Neural cell (in vitro differentiated cells): ENCODE measurements around the gene ACTR10. TPM values are rescaled to one million over a fixed set of nuclear protein-coding genes. Genes with fewer than 3 reads are reported as not detected.

Source experiments
- H2AFZ ChIP-seq: fragments of 200-600, 300-800 bp; sonication (generic), shearing (Covaris generic); 2 replicates; pipeline ENCODE4 v1.6.0; 2014; ENCODE audit warnings: low read depth, mild to moderate bottlenecking, antibody characterized with exemption, low read length, moderate library complexity
- H3F3A ChIP-seq: fragments of 200-600 bp; shearing (Covaris generic); 2 replicates; pipeline ENCODE4 v1.6.1; 2016; ENCODE audit warnings: mild to moderate bottlenecking, moderate library complexity, mixed read lengths, antibody characterized with exemption, low read length; ENCODE audit not compliant: insufficient read depth, poor library complexity, severe bottlenecking
- H3K27ac ChIP-seq: fragments of 200-600, 300-800 bp; sonication (generic), shearing (Covaris generic); 2 replicates; pipeline ENCODE4 v1.5.1; 2014; ENCODE audit warnings: mild to moderate bottlenecking, low read length, moderate library complexity
- H3K27me3 ChIP-seq: fragments of 300-800, 200-600 bp; sonication (generic), shearing (Covaris generic); 2 replicates; pipeline ENCODE4 v1.6.0; 2014; ENCODE audit warnings: mild to moderate bottlenecking, low read depth, low read length, moderate library complexity; ENCODE audit not compliant: insufficient read depth
- H3K36me3 ChIP-seq: fragments of 300-800, 200-600 bp; sonication (generic), shearing (Covaris generic); 2 replicates; pipeline ENCODE4 v1.5.1; 2014; ENCODE audit warnings: mild to moderate bottlenecking, antibody characterized with exemption, low read length, moderate library complexity; ENCODE audit not compliant: insufficient read depth
- H3K4me2 ChIP-seq: fragments of 300-800, 200-600 bp; sonication (generic), shearing (Covaris generic); 2 replicates; pipeline ENCODE4 v1.6.0; 2014; ENCODE audit warnings: mild to moderate bottlenecking, low read length
- H3K4me3 ChIP-seq: fragments of 300-800, 200-600 bp; sonication (generic), shearing (Covaris generic); 2 replicates; pipeline ENCODE4 v1.5.1; 2014; ENCODE audit warnings: mild to moderate bottlenecking, low read length, moderate library complexity
- H3K79me2 ChIP-seq: fragments of 200-600 bp; shearing (Covaris generic); replicated peaks from 2 replicates; pipeline ENCODE4 v1.6.0; 2014; ENCODE audit warnings: mild to moderate bottlenecking, low read length, moderate library complexity; ENCODE audit not compliant: insufficient read depth
- H3K9ac ChIP-seq: fragments of 300-800, 200-600 bp; sonication (generic), shearing (Covaris generic); 2 replicates; pipeline ENCODE4 v1.6.1; 2016; ENCODE audit warnings: mild to moderate bottlenecking, low read length, mixed read lengths
- H3K9me2 ChIP-seq: fragments of 200-600 bp; shearing (Covaris generic); 2 replicates; pipeline ENCODE4 v1.6.1; 2016; ENCODE audit warnings: mild to moderate bottlenecking, low read length, mixed read lengths; ENCODE audit not compliant: insufficient read depth
- H3K9me3 ChIP-seq: fragments of 200-600, 300-800 bp; sonication (generic), shearing (Covaris generic); 2 replicates; pipeline ENCODE4 v1.6.1; 2016; ENCODE audit warnings: mild to moderate bottlenecking, mixed run types, low read length, moderate library complexity, mixed read lengths
- H4K20me1 ChIP-seq: fragments of 200-600 bp; shearing (Covaris generic); 2 replicates; pipeline ENCODE4 v1.6.1; 2016; ENCODE audit warnings: mild to moderate bottlenecking, mixed run types; ENCODE audit not compliant: insufficient read depth
- EP300 ChIP-seq: fragments of 450-650 bp; conservative IDR thresholded peaks from 2 replicates; pipeline ENCODE4 v1.6.1; 2014; ENCODE audit warnings: antibody characterized with exemption, mild to moderate bottlenecking, moderate library complexity; ENCODE audit not compliant: poor library complexity, severe bottlenecking
- EZH2 ChIP-seq: fragments of 200-600, 300-800 bp; shearing (Covaris generic), sonication (generic); IDR thresholded peaks from 2 replicates; pipeline ENCODE4 v1.6.1; 2014; ENCODE audit warnings: antibody characterized with exemption, low read length, borderline replicate concordance, mild to moderate bottlenecking; ENCODE audit not compliant: insufficient read depth, poor library complexity, severe bottlenecking
- MXI1 ChIP-seq: fragments of 450-650 bp; conservative IDR thresholded peaks from 2 replicates; pipeline ENCODE4 v1.6.1; 2014; ENCODE audit warnings: antibody characterized with exemption, mild to moderate bottlenecking; ENCODE audit not compliant: poor library complexity, severe bottlenecking
- POLR2AphosphoS5 ChIP-seq: IDR thresholded peaks from 2 replicates; pipeline ENCODE4 v1.6.1; 2012
- RAD21 ChIP-seq: fragments of 450-650 bp; conservative IDR thresholded peaks from 2 replicates; pipeline ENCODE4 v1.6.1; 2014; ENCODE audit warnings: antibody characterized with exemption, mild to moderate bottlenecking, moderate library complexity
- SMC3 ChIP-seq: fragments of 450-650 bp; conservative IDR thresholded peaks from 2 replicates; pipeline ENCODE4 v1.6.1; 2014; ENCODE audit warnings: antibody characterized with exemption, mild to moderate bottlenecking, moderate library complexity; ENCODE audit not compliant: poor library complexity
- TAF1 ChIP-seq: IDR thresholded peaks from 2 replicates; pipeline ENCODE4 v1.6.1; 2012; ENCODE audit warnings: low read depth
- polyA plus RNA-seq: library from polyadenylated mRNA; depleted of rRNA; stranded (reverse); fragments of >200 nt; gene quantifications from 2 replicates; pipeline ENCODE4 v1.2.3, GENCODE V29; 2014
- TF ChIP-seq, protein P1 (sequence below): fragments of 450-650 bp; IDR thresholded peaks from 2 replicates; pipeline ENCODE4 v1.5.1; 2014; ENCODE audit warnings: antibody characterized with exemption, mild to moderate bottlenecking, moderate library complexity; ENCODE audit not compliant: poor library complexity, severe bottlenecking
- TF ChIP-seq, protein P2 (sequence below): IDR thresholded peaks from 2 replicates; pipeline ENCODE4 v1.6.1; 2012; ENCODE audit warnings: borderline replicate concordance

Gene ACTR10
- polyA plus RNA-seq, 1 donor from 2014 or later, result 401 TPM

DNA sequence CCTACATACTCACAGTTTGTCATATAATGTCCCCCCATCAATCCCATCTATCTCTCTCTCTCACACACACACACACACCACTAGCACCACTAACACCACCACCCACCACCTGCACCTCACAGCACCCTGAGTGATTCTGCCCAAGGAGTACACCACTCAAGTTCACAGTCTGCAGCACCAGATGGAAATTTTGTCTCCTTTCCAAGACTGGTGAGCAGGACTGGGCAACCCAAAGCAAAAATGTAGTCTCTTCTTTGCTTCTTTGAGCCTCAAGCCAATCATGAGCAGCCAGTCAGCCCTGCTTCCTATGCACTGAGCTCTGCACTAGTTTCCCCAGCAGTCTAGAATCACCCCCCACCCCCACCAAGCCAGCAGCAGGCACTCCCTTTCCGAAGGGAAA lies 32.9 kb upstream of the ACTR10 start:
- Histone ChIP-seq H3K9me2 (no peaks in the 10 kb centered on the region), H3F3A (no peaks in the 10 kb centered on the region), H3K4me3 (no peak overlapping the region), H3K9me3 (no peaks in the 10 kb centered on the region), H3K27me3 (no peaks in the 10 kb centered on the region), H3K9ac (no peak overlapping the region), H3K4me2 (no peak overlapping the region), H4K20me1 (no peaks in the 10 kb centered on the region), H3K27ac (no peak overlapping the region), H3K79me2 (no peaks in the 10 kb centered on the region), H2AFZ (no peak overlapping the region), H3K36me3 (no peaks in the 10 kb centered on the region)
- TF ChIP-seq EZH2 (no peak), SMC3 (no peak), MXI1 (no peak), TAF1 (no peak), EP300 (no peak), RAD21 (no peak), POLR2AphosphoS5 (no peak)
- TF ChIP-seq, protein P1, sequence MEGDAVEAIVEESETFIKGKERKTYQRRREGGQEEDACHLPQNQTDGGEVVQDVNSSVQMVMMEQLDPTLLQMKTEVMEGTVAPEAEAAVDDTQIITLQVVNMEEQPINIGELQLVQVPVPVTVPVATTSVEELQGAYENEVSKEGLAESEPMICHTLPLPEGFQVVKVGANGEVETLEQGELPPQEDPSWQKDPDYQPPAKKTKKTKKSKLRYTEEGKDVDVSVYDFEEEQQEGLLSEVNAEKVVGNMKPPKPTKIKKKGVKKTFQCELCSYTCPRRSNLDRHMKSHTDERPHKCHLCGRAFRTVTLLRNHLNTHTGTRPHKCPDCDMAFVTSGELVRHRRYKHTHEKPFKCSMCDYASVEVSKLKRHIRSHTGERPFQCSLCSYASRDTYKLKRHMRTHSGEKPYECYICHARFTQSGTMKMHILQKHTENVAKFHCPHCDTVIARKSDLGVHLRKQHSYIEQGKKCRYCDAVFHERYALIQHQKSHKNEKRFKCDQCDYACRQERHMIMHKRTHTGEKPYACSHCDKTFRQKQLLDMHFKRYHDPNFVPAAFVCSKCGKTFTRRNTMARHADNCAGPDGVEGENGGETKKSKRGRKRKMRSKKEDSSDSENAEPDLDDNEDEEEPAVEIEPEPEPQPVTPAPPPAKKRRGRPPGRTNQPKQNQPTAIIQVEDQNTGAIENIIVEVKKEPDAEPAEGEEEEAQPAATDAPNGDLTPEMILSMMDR, result no peak
- TF ChIP-seq, protein P2, sequence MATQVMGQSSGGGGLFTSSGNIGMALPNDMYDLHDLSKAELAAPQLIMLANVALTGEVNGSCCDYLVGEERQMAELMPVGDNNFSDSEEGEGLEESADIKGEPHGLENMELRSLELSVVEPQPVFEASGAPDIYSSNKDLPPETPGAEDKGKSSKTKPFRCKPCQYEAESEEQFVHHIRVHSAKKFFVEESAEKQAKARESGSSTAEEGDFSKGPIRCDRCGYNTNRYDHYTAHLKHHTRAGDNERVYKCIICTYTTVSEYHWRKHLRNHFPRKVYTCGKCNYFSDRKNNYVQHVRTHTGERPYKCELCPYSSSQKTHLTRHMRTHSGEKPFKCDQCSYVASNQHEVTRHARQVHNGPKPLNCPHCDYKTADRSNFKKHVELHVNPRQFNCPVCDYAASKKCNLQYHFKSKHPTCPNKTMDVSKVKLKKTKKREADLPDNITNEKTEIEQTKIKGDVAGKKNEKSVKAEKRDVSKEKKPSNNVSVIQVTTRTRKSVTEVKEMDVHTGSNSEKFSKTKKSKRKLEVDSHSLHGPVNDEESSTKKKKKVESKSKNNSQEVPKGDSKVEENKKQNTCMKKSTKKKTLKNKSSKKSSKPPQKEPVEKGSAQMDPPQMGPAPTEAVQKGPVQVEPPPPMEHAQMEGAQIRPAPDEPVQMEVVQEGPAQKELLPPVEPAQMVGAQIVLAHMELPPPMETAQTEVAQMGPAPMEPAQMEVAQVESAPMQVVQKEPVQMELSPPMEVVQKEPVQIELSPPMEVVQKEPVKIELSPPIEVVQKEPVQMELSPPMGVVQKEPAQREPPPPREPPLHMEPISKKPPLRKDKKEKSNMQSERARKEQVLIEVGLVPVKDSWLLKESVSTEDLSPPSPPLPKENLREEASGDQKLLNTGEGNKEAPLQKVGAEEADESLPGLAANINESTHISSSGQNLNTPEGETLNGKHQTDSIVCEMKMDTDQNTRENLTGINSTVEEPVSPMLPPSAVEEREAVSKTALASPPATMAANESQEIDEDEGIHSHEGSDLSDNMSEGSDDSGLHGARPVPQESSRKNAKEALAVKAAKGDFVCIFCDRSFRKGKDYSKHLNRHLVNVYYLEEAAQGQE, result no peak

DNA sequence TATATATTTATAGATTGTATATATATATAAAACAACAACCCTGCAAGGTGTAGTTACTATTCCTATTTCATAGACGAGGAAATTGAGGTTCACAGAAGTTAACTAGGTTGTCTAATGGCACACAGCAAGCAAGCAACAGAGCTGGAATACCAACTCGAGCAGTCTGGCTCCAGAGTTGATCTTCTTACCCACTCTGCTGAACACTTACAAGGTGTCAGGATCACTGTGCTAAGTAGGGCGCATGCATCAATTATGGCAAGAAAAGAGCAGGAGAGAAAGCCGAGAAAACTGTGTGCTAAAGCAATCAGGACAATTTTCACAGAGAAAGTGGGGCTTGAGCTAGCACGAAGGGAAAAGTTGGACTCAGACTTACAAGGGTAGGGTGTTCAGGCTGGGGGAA lies 32.1 kb upstream of the ACTR10 start:
- Histone ChIP-seq H3K27me3 (no peaks in the 10 kb centered on the region), H3F3A (no peaks in the 10 kb centered on the region), H3K27ac (no peak overlapping the region), H3K4me2 (no peak overlapping the region), H3K36me3 (no peaks in the 10 kb centered on the region), H3K9me3 (no peaks in the 10 kb centered on the region), H4K20me1 (no peaks in the 10 kb centered on the region), H2AFZ (no peak overlapping the region), H3K79me2 (no peaks in the 10 kb centered on the region), H3K9me2 (no peaks in the 10 kb centered on the region), H3K4me3 (no peak overlapping the region), H3K9ac (no peak overlapping the region)
- TF ChIP-seq POLR2AphosphoS5, result no peak
- TF ChIP-seq, protein P2, result no peak
- no peak for TF ChIP-seq MXI1
- no peak for TF ChIP-seq TAF1
- TF ChIP-seq RAD21, result no peak
- TF ChIP-seq EZH2, result no peak
- no peak for TF ChIP-seq EP300
- TF ChIP-seq SMC3, result no peak
- TF ChIP-seq, protein P1, result no peak
